GM12801 (cell line): ENCODE measurements around the gene HMGCS2.

Experiments
- TF ChIP-seq, protein P1 (sequence below): IDR thresholded peaks from one replicate; pipeline ENCODE4 v1.5.1; 2011; ENCODE audit warnings: control low read depth; ENCODE audit not compliant: insufficient read length; ENCODE audit errors: extremely low read depth

The HMGCS2 gene

DNA sequence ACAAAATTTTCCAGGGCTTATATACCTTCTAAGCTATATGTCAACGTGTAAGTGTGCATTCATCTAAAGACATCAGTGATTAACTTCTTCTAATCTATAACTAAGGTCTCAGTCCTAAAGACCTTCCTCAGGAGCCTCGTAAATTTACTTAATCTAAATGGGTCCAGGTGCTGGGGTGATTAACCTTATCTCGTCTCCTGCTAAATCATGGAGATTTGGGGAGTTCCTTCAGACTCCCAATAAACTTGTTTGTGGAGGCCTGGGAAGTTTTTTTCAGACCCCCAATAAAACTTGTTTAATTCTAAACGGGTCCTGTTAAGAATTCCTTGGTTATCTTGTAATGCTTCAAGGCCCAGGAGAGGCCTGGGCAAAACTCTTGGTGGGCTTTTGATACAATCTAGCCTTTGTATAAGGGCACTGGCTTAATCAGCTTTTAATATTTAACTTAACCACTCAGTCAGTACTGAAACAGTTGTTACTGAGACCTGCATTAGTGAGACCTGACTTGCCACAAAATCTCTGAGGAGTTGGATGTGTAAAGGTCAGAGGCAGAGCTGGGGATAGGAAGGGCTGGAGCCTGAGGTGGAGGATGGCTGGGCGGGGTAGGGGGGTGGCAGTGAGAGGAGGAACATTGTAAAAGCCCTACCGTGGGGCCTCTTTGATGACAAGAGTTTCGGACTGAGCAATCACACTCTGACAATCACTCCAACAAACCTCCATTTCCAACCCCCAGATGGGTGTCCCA, 6.2 kb upstream of the HMGCS2 start:
- TF ChIP-seq, protein P1, sequence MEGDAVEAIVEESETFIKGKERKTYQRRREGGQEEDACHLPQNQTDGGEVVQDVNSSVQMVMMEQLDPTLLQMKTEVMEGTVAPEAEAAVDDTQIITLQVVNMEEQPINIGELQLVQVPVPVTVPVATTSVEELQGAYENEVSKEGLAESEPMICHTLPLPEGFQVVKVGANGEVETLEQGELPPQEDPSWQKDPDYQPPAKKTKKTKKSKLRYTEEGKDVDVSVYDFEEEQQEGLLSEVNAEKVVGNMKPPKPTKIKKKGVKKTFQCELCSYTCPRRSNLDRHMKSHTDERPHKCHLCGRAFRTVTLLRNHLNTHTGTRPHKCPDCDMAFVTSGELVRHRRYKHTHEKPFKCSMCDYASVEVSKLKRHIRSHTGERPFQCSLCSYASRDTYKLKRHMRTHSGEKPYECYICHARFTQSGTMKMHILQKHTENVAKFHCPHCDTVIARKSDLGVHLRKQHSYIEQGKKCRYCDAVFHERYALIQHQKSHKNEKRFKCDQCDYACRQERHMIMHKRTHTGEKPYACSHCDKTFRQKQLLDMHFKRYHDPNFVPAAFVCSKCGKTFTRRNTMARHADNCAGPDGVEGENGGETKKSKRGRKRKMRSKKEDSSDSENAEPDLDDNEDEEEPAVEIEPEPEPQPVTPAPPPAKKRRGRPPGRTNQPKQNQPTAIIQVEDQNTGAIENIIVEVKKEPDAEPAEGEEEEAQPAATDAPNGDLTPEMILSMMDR = no peak

DNA sequence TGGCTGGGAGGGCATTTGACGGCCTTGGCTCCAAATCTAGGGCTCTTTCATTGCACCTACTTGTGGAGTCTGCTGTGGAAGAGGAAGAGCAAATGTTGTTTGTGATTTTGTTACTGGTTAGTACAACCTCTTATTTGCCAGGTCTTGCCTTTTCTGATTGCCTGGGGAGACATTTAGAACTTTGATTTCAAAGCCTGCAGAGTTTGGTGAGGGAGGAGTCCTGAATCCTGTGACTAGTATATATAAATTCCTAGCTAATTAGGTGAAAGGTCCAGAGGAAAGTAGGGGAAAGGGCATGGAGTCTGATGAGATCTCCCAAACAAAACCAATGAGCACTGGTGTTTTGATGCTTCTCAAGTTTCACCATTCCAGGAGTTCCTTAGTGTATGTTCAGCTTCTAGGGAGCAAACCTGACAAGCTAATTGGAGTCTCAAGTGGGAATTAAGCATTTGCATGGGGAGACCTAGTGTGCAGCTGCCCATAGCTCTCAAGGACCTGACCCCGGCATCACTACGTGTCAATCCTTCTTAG, 5.1 kb upstream of the HMGCS2 start:
- TF ChIP-seq, protein P1 = no peak

DNA sequence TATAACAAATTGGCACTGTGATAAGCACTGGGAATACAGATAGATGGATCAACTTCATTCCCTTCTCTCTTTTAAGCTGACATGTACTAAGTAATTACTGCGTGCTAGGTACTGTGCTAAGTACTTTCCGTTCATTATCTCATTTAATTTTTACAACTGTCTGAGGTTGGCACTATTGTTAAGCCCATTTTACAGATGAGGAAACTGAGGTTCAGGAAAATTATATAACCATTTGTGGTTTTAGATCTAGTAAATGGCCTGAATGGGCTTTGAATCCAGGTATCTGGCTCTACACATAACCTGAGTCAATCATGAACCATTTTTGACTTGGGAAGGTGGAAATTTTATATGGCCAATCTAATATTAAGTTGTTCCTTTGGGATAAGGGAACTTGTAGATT, 3.6 kb upstream of the HMGCS2 start:
- TF ChIP-seq, protein P1 = no peak

DNA sequence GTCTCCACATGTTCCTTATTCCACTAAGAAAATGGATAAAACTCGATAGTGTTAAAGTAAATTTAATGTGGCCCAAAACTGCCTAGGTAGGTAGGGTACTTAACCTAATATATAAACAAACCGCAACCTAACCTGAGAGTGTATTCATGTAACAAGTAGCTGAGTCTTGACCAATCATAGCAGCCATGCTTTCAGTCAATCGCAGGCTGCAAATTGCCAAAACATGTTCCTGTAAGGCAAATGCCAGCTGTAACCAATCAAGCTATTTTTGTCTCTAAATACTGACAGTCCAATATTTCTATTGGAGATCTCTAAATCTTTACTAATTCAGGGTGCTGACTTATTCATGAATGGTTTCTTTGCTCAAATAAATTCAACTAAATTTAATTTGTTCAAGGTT, 3.1 kb upstream of the HMGCS2 start:
- TF ChIP-seq, protein P1 = no peak

DNA sequence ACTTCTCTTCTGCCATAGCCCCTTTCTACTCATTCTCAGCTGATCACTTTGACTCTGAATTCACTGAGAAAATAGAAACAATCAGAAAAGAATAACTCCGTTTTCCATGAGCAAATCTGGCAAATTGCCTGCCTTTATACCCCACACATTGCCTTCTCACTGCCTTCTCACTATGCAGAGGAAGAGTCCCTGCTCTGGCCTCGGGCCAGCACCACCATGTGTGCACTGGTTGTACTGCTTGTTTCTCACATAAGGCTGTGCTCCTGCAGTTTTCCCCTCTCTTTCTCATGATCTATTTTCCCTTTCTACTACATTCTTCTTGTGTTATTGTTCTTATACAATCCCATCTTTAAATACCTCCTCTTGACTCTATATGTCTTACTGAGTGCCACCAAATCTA, 2.3 kb upstream of the HMGCS2 start:
- TF ChIP-seq, protein P1 = no peak

DNA sequence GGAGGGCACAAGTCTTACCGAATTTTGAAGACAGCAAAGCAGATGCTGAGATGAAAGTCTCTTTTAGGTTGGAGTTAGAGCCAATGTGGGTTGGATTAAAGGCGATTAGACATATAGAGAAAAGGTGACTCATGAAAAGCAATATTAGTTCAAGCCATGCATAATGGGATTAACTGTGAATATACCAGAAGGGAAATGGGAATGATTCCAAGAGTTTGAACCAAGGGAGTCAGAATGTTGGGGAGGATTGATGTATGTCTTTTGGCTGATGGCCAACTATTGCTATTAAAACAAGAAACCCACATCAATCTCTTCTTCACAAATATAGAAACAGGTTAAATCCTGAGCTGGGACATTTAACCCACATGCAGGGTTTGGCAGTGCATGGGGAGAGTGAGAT, 1.2 kb downstream of the HMGCS2 start:
- TF ChIP-seq, protein P1 = no peak

DNA sequence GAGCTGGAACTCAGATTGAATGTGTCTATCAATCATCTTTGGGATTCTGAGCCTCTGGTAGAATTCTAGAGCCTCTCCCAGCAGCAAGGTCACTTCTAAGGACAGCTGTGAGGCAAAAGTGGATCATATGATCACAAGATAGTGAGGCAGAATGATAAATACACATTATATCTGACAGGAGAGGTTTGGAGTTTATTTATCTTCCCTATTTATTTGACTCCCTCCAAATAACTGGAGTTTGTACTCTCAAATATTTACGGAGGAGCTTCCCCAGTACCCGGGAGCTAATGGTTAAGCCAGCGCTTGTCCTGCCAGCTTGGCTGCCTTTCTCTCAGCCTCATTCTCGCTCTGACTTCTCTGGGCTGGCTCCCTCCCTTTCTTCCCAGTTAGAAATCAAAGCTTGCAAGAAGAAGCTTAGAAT, 2.3 kb downstream of the HMGCS2 start:
- TF ChIP-seq, protein P1 = no peak
